Mesothelial cell of epicardium (in vitro differentiated cells): Measurements from ENCODE around the gene DNAI7. TPM values are rescaled to one million over a fixed set of nuclear protein-coding genes. Genes with fewer than 3 reads are reported as not detected.

Source experiments
- DNase-seq, 2 experiments: peaks; one replicate each; pipeline ENCODE4 v3.0.0; 2021; ENCODE audit warnings: low spot score in 2 of 2; ENCODE audit not compliant: unreplicated experiment in 2 of 2
- H3K27ac Mint-ChIP-seq: 2 replicates; pipeline ENCODE4 v1.8.0; 2021; ENCODE audit warnings: mixed read lengths
- H3K27me3 Mint-ChIP-seq: 2 replicates; pipeline ENCODE4 v1.8.0; 2021; ENCODE audit warnings: low read depth, mixed read lengths
- H3K36me3 Mint-ChIP-seq: 2 replicates; pipeline ENCODE4 v1.8.0; 2021; ENCODE audit warnings: mixed read lengths
- H3K4me1 Mint-ChIP-seq: 2 replicates; pipeline ENCODE4 v1.8.0; 2021; ENCODE audit warnings: mixed read lengths
- H3K4me3 Mint-ChIP-seq: 2 replicates; pipeline ENCODE4 v1.8.0; 2021; ENCODE audit warnings: mild to moderate bottlenecking, moderate library complexity, mixed read lengths
- H3K9me3 Mint-ChIP-seq: 2 replicates; pipeline ENCODE4 v1.8.0; 2021; ENCODE audit warnings: mixed read lengths
- CTCF ChIP-seq: fragments of 200-600 bp; sonication (generic); IDR thresholded peaks from one replicate; pipeline ENCODE4 v1.5.0; 2021; ENCODE audit warnings: antibody characterized with exemption; ENCODE audit not compliant: unreplicated experiment
- total RNA-seq: library from RNA; stranded (reverse); gene quantifications from 3 replicates; pipeline ENCODE4 v1.2.1, GENCODE V29; 2021

Gene DNAI7
- total RNA-seq, 1 donor from 2014 or later = 1.5 TPM

DNA sequence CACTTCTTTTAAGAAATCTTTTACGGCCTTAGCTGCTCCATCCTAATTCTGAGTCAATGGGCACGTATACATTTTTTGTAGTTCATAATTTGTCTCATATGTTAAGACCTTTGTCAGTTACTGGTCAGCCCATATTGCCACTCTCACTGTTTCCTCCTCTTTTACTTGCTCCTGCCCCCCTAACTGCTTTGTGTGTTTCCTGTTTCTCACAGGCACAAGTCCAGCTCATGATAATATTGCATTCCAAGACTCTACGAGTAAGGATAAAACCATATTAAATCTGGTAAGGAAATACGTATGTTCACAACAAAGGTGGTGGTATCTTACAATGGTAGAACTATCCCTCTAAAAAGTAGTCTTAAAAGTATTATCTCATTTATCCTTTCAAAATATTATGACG, 111.7 kb downstream of the DNAI7 start:
- Mint-ChIP-seq H3K27me3 (no peaks in the 10 kb centered on the region), H3K36me3 (no peaks in the 10 kb centered on the region), H3K4me3 (no peak overlapping the region), H3K9me3 (no peaks in the 10 kb centered on the region), H3K27ac (no peak overlapping the region), H3K4me1 (no peaks in the 10 kb centered on the region)
- TF ChIP-seq CTCF = no peak
- DNase-seq = no peak

DNA sequence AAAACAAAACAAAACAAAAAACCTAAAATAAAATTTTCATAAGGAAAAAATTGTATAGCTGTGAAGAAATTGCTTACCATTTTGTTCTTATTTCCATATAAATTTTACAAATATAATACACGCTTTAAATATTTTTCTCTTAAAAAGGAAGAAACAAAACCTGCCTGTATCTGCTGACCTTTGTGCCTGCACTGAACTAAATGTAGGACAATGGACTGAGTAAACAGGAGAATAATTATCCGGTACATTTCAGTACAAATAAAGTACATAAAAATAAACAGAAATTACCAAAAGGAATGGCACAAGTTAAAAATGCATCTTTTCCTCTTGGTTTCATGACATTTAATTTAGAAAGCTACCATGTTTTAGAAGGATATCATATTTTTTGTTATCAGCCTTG, 112.3 kb downstream of the DNAI7 start:
- Mint-ChIP-seq H3K4me1 (no peaks in the 10 kb centered on the region), H3K36me3 (no peaks in the 10 kb centered on the region), H3K9me3 (no peaks in the 10 kb centered on the region), H3K4me3 (no peak overlapping the region), H3K27ac (no peak overlapping the region), H3K27me3 (no peaks in the 10 kb centered on the region)
- DNase-seq = no peak
- TF ChIP-seq CTCF = no peak

DNA sequence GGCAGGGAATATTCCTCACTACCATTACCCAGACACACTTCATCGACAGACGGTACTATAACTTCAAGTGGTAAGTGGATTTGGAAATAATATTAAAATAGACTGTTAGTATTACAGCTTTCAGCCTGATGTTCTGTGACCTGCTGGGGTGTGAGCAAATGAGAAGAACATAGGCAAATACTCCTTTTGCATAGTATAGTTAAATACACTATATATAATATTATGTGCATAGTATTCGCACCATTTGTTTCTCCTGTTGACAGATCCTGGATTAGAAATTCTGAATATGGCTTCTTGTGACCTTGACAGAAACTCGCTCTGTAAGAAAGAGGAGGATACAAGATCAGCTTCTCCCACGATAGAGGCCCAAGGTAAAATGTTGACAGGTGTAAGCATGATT, 115.6 kb downstream of the DNAI7 start:
- Mint-ChIP-seq H3K4me3 (no peak overlapping the region), H3K27me3 (no peaks in the 10 kb centered on the region), H3K27ac (no peak overlapping the region), H3K36me3 (no peaks in the 10 kb centered on the region), H3K4me1 (no peaks in the 10 kb centered on the region), H3K9me3 (no peaks in the 10 kb centered on the region)
- no peak for TF ChIP-seq CTCF
- DNase-seq = no peak

GRCh38 chr12:25074954-25075353, 120.0 kb downstream of the DNAI7 start:
- Mint-ChIP-seq H3K4me1 (no peaks in the 10 kb centered on the region), H3K9me3 (no peaks in the 10 kb centered on the region), H3K27me3 (no peaks in the 10 kb centered on the region), H3K27ac (no peak overlapping the region), H3K36me3 (no peaks in the 10 kb centered on the region), H3K4me3 (no peak overlapping the region)
- no peak for TF ChIP-seq CTCF
- DNase-seq = no peak

GRCh38 chr12:25074113-25074512, 120.8 kb downstream of the DNAI7 start:
- no peaks in the 10 kb centered on the region for H3K27me3 Mint-ChIP-seq
- no peak for DNase-seq
- H3K27ac Mint-ChIP-seq = no peak overlapping the region
- no peaks in the 10 kb centered on the region for H3K36me3 Mint-ChIP-seq
- H3K9me3 Mint-ChIP-seq = no peaks in the 10 kb centered on the region
- no peak overlapping the region for H3K4me3 Mint-ChIP-seq
- no peak for TF ChIP-seq CTCF
- H3K4me1 Mint-ChIP-seq = no peaks in the 10 kb centered on the region
